22Rv1 (cell line): ENCODE data around the gene UPK1A.

Experiments
- ZFX ChIP-seq: fragments of 450-650 bp; IDR thresholded peaks from 2 replicates; pipeline ENCODE4 v1.6.1; 2017; ENCODE audit warnings: antibody characterized with exemption, borderline replicate concordance
- TF ChIP-seq, protein P1 (sequence below): fragments of 450-650 bp; IDR thresholded peaks from 2 replicates; pipeline ENCODE4 v1.5.1; 2017; ENCODE audit warnings: mild to moderate bottlenecking

DNA sequence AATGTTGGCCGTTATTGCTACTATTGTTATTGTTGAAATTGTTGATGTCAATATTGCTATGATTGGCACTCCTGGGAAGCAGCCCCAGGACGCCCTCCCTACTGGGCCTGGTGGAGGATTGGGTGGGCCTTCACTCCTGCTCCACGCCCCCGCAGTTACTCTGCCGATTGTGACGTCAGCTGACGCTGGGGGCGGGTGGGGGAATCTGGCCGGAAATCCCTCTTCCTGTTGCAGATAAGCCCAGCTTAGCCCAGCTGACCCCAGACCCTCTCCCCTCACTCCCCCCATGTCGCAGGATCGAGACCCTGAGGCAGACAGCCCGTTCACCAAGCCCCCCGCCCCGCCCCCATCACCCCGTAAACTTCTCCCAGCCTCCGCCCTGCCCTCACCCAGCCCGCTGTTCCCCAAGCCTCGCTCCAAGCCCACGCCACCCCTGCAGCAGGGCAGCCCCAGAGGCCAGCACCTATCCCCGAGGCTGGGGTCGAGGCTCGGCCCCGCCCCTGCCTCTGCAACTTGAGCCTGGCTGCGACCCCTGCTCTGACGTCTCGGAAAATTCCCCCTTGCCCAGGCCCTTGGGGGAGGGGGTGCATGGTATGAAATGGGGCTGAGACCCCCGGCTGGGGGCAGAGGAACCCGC is 24.7 kb upstream of the UPK1A start, which contains the start of gene ETV2:
- TF ChIP-seq, protein P1, sequence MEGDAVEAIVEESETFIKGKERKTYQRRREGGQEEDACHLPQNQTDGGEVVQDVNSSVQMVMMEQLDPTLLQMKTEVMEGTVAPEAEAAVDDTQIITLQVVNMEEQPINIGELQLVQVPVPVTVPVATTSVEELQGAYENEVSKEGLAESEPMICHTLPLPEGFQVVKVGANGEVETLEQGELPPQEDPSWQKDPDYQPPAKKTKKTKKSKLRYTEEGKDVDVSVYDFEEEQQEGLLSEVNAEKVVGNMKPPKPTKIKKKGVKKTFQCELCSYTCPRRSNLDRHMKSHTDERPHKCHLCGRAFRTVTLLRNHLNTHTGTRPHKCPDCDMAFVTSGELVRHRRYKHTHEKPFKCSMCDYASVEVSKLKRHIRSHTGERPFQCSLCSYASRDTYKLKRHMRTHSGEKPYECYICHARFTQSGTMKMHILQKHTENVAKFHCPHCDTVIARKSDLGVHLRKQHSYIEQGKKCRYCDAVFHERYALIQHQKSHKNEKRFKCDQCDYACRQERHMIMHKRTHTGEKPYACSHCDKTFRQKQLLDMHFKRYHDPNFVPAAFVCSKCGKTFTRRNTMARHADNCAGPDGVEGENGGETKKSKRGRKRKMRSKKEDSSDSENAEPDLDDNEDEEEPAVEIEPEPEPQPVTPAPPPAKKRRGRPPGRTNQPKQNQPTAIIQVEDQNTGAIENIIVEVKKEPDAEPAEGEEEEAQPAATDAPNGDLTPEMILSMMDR, result no peak
- no peak for TF ChIP-seq ZFX
